Stimulated activated CD4-positive, alpha-beta T cell treated with anti-CD3 and anti-CD28 coated beads, TNF-alpha, amount 100 ng/mL, for 24 hours (primary cell): ENCODE measurements around the gene MYT1.
"Not testable (repeated sequence)": the region's sequence is repeated elsewhere in the genome, so short reads cannot be mapped to it uniquely, and the experiment has no call there.

Experiments used
- DNase-seq, 3 experiments: peaks; one replicate each; pipeline ENCODE4 v3.0.0-alpha.2; 2020; ENCODE audit warnings: low read depth in 3 of 3

The MYT1 gene

GRCh38 chr20:64166721-64167615 lies 2.7 kb downstream of the MYT1 start:
- DNase-seq = no peak

DNA sequence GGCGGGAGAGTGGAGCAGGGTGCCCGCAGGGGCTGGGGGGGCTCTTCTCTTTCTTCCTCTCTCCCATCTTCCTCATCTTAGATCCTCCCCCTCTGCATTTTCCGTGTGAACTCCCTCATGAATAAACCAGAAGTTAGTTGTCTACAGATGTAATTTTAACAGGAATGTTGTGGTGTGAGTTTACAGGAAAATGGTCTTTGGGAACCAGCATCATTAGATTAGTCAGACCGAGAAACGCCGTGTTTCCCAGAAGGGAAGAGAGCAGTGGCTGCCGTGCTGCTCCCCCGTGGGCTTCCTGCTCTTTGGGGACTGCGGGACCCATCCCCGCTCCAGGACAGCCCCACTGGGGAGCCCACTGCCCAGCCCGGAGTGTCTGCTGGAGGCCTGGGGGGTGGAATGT lies 3.4 kb downstream of the MYT1 start:
- DNase-seq = no peak

- no peak for DNase-seq
Observed at GRCh38 chr20:64168381-64169090, 4.3 kb downstream of the MYT1 start.

GRCh38 chr20:64169091-64169560 lies 4.9 kb downstream of the MYT1 start:
- DNase-seq = no peak

GRCh38 chr20:64171211-64171610 lies 7.0 kb downstream of the MYT1 start:
- DNase-seq = no peak

DNA sequence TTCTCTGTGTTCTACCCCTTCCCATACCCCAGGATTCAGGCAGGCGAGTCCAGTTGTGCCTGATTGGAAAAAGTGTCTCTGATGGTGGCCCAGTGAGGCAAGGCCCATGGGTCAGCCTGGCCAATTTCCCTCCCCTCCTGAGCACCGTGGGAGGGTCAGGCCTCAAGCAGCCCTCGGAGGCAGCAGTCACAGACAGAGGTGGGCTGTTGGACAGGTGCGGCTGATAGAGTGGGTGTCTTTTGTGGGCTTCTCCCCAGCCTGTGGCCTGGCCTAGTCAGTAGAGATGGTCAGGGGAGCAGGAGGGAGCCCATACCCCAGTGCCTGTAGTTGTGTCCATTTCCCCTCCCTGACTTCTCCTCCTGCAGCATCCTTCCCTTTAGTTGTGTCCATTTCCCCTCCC lies 8.9 kb downstream of the MYT1 start:
- no peak for DNase-seq

DNA sequence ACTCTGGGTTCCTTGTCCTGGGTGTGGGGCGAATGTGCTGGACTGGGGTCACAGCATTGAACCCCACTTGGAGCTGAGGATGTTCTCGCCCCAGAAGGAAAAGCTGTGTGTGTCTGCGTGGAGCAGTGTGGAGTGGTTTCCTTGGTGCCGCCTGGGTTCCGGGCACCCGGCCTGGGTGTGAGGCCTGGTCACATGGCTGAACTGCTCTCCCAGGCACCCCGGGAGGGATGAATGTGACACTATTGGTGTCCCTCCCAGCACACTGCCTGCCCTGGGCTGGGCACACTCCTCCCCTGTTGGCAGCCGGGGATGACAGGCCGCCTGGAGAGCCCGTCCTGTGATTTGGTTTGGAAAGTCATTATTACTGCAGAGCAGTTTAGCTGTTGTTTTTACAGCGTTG lies 12.3 kb downstream of the MYT1 start:
- no peak for DNase-seq

DNA sequence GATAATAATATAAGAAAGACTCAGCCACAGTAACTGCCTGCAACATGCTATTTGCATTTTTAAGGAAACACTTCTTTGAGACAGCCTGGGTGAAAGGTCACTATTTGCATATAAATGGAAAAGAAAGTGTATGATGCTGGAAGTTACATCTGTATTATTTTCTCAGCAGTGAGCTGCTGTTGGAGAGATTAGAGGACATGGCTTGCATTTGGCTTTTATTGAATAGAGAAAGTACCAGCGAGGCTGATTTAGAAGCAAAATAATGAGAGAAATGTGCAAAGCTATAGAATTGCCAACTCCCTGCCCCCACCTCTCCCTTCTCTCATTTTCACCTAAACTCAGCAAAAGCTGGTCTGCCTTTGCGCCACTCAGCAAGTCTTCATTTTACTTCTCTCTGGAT lies 12.7 kb downstream of the MYT1 start:
- no peak for DNase-seq

DNA sequence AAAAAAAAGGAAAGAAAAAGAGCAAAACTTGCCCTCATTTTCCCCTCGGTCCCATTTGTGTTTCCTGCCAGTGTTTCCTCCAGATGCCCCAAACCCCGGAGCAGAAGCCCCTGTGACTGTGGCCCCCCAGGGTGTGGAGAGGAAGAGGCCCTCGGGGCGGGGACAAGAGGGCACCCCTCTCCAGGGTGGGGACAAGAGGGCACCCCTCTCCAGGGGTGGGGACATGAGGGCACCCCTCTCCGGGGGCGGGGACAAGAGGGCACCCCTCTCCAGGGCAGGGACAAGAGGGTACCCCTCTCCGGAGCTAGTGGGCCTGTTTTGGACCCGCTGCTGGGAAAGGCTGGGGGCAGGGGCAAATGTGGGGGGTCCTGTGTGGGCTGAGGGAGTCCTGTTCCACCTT lies 13.1 kb downstream of the MYT1 start:
- no peak for DNase-seq

DNA sequence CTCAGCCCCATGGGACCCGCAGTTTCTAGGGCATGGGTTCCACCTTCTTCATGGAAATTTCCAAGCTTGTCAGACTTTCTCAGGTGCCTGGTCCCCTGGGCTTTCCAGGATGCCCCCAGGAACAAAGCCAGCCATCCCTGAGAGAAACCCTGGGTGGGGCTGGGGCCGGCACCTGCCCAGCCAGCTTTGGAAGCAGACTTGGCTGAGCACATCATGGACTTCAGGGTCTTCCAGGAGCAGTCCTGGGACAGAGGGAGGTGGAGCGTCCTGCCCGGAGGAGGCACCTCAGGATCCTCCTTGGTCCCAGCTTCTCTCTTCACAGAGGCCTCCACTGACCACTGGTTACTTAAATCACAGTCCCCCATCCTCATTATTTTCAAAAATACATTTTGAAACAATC lies 13.5 kb downstream of the MYT1 start:
- no peak for DNase-seq

DNA sequence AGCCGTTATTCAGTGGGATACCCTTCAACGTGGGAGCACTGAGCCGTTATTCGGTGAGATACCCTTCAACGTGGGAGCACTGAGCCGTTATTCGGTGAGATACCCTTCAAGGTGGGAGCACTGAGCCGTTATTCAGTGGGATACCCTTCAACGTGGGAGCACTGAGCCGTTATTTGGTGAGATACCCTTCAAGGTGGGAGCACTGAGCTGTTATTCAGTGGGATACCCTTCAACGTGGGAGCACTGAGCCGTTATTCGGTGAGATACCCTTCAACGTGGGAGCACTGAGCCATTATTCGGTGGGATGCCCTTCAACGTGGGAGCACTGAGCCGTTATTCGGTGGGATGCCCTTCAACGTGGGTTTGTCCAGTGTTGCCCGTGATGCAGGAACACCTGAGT lies 14.7 kb downstream of the MYT1 start:
- not testable (repeated sequence) for DNase-seq

DNA sequence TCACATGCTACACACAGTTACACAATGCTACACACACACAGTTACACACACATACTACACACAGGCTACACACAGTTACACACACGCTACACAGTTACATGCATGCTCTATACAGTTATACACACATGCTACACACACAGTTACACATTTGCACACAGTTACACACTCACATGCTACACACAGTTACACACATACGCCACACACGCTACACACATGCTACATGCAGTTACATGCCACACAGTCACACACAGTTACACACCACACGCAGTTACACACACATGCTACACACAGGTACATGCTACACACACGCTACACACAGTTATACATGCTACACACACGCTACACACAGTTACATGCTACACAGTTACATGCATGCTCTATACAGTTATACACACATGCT lies 15.6 kb downstream of the MYT1 start:
- no peak for DNase-seq

DNA sequence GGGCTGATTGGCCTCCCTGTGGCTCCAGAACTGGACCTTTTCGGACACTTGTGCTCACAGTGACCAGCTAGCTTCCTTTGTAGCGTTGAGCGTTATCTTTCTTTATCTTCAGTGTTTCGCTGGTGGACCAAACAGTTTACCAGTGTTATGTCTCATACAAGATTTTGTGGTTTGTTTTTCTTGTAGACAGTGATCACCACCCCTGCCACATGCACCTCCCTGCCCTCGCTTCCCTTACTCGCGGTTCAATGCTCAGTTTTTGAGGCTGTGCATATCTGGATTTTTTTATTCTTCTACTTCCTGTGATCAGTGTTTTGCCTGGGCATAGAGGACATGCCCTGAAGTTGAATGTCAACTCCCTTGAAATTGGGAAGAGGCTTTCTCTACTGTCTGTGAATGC lies 16.4 kb downstream of the MYT1 start:
- no peak for DNase-seq

GRCh38 chr20:64181391-64181790 lies 17.1 kb downstream of the MYT1 start:
- no peak for DNase-seq

GRCh38 chr20:64182146-64182865 lies 18.1 kb downstream of the MYT1 start:
- DNase-seq = no peak

- DNase-seq = no peak
Observed at GRCh38 chr20:64183313-64183712, 19.1 kb downstream of the MYT1 start.

DNA sequence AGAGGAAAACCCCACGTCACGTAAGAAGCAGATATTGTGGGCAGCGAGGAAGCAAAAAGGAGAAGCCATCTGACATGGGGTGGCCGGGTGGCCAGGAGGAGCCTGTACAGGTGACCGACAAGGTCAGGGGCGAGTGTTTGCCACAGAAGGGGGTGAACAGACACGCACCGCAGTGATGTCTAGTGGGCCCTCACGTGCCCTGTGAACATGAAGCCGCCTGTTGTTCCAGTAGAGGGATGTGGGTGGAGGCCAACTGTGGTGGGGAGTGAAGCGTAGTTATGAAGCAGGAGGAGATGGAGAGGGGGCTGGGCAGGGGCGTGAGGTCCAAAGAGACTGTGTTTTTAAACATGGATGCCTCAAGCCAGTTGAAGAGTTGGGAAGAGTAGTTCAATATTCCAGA lies 20.5 kb downstream of the MYT1 start:
- DNase-seq = no peak

DNA sequence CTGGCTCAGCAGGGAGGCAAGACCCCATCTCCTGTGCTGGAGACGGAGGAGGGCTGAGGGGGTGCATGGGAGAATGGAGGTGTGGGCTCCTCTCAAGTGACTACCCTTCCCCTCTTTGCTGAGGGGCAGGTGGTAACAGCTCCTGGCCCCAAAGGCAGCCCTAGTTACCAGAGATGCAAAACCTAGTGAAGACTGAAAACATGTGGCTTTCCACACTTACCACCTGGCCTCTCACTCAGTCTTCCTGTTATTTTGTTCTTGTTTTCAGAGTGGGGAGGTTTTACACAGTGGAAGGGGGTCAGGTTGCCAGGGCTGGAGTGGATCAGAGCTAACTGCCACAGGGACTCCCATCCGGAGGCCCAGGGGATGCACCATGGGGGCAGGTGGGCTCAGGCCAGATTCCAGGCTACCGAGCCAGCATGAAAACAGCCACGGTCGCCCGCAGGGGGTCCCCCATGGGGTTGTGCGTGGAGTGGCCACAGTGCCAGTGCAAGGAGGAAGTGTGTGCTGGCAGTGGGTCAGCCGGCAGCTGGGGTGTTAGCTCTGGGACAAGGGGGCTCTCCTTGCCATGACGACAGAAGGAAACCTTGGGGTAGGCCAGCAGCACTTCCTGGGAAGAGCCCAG lies 21.1 kb downstream of the MYT1 start:
- DNase-seq = no peak

DNA sequence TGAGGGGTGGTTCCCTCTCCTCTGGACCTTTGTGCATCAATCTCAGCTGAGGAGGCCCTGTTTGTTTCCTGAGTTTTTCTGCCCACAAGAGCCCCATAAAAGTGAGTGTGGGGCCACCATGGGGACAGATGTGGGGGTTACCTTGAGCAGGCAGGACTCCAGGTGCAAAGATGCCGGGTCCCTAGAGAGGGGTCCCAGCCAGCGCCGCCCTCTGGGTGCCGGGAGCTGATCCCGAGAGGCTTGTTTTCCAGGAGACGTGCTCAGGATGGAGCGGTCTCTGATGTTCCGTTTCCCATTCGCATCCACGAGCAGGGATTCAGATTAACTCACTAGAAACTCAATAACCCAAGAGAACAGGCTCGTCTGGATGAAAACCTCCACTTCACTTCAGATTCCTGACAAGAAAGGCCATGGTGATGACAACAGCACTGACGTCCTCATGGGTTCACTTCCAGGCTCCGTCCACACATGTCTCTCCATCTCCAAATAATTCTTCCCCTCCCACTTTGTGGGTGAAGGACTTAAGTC lies 21.9 kb downstream of the MYT1 start:
- DNase-seq = no peak

DNA sequence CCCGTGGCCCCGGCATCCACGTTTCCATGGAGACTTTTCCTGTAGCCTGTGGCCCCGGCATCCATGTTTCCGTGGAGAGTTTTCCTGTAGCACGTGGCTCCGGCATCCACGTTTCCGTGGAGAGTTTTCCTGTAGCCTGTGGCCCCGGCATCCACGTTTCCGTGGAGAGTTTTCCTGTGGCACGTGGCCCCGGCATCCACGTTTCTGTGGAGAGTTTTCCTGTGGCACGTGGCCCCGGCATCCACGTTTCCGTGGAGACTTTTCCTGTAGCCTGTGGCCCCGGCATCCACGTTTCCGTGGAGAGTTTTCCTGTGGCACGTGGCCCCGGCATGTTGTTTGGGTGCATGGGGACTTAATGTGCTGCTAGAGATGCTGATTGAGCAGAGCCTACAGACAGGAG lies 23.0 kb downstream of the MYT1 start:
- not testable (repeated sequence) for DNase-seq

DNA sequence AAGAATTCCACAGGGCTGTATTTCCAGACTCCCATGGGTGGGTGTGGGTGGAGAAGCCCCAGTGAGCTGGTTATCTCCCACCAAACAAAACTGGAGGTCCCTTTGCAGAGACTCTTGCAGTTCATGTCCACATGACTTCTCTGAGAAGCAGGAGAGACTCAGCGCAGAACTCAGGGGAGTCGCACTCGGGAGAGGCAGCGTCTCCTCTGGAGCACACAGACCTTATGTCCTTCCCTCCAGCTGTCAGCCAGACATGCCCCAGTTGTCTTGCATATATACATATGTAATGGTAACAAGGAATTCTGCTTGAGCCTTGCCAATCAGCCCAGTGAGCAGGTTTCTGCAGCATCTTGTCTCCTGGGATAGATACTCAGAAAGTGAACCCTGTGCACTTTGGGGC lies 23.8 kb downstream of the MYT1 start:
- no peak for DNase-seq
